ENCODE results near the gene MACROD1.

MACROD1 gene

DNA sequence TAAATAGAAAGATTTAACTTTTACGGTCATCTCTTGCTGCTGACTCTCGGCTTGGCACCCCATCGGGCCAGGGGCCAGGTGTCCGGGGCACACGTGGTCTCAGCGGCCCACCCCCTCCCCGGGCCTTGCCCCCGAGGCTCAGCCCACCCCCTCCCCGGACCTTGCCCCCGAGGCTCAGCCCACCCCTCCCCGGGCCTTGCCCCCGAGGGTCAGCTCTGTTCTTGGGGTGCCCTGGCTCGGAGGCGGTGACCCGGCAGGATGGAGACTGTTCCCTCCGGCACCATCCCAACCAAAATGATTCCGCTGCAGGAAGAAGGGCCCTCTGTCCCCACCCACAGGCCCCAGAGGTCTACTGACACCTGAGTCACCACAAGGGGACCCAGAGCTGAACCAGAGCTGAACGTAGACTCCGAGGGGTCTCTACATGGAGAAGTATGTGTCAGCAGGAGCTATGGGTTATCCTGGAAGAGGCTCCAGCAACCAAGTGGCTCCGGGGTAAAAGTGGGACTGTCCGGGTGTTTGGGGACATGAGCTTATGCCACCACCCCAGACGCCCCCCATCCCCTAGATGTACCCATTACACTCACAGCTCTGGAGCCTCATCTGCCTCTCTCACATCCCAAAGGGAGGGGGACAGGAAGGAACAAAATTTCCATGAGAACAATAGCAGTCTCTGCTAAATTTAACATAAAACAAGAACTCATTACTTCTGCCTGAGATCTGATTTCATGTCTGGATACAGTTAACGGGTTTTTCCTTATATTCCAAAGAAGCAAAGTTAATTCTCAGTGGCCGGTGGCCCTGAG is 38.4 kb downstream of the MACROD1 start:
- no peak for DNase-seq

DNA sequence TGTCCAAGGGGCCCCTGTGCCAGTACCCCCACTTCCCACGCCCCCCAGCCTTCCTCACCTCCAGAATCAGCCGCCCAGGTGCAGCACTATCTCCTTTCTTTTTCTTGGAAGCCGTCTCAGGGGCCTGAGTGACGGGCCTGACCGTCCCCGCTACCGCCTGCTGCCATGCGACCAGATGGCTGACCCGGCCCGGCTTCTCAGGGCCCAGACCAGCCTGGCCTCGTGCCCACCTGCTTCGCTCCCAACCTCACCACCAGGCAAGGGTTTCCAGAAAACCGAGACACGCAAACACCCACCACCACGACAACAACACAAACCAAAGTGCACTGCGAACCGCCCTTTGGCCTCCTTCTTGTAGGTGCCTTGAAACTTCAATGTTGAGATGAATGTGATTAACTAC is 39.1 kb downstream of the MACROD1 start:
- no peak for DNase-seq

DNA sequence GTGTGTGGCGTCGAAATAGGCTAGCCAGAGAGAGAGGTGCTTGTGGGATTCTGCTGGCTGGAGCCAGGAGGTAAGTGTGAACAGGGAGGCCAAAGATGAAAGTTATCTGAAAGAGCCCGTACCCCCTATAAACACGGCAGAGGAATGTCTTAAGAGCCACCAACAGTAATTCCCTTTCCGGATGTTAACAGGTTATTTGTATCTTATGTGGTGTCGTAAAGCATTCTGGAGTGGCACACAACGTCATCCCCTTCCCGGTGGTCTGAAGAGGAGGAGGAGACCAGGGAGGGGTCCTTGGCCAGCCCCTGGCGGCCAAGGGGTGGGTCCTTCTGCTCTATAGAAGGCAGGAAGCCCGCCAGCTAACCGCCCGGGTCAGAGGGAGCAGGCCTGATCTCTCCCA is 39.5 kb downstream of the MACROD1 start:
- DNase-seq, result no peak

DNA sequence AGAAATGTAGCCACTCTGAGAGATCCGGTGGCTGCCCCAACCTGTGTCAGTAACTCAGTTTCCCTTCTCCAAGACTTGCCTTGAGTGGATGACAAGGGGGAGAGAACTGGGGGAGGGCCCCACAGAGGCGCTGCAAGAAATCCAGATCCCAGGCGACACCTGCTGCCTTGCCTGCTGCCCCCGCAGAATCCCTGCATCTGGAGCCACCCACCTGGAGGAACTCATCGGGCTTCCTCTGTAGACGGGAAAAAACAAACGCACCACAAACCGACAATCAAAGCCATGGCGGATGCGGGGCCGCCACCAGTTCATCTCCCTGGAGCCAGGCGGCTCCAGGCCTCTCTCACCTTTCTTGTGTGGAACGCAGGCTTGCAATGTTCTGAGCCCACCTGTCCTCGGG is 40.2 kb downstream of the MACROD1 start:
- DNase-seq, result no peak

DNA sequence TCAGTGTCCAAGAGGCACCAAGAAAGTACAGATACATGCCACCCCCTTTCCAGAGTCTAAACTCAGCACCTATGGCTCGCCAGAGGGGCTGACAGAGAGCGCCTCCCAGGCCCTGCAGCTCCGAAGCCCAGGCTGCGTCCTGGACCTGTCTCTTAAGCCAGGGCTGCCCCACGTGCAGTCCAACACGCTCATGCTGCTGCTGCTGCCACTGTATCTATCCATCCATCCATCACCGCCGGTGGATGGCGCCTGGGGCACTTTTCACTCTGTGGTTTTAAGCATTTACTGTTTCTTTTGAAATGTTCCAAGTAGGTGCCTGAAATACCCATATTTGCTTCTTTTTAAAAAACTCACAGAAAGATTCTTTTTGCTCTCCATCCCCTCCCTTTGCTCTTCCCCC is 41.8 kb downstream of the MACROD1 start:
- no peak for DNase-seq

DNA sequence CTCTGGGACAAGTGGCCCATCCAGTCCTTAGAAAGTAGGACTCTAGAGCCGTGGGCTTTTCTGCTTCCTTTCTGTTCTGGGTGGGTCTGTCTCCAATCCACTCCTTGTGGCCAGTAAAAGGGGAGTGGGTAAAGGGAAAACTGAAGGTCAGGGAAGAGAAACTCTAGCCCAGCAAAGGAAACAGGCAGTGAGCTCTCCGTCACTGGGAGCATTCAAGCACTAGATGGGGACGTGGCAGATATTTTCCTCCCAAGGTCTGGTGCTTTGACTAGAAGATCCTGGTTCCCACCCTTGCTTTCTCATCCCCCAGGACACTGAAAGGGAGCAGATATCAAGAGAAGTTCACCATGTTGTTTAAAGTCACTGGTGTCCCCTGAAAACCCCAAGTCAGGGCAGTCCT is 42.2 kb downstream of the MACROD1 start:
- DNase-seq, result no peak

DNA sequence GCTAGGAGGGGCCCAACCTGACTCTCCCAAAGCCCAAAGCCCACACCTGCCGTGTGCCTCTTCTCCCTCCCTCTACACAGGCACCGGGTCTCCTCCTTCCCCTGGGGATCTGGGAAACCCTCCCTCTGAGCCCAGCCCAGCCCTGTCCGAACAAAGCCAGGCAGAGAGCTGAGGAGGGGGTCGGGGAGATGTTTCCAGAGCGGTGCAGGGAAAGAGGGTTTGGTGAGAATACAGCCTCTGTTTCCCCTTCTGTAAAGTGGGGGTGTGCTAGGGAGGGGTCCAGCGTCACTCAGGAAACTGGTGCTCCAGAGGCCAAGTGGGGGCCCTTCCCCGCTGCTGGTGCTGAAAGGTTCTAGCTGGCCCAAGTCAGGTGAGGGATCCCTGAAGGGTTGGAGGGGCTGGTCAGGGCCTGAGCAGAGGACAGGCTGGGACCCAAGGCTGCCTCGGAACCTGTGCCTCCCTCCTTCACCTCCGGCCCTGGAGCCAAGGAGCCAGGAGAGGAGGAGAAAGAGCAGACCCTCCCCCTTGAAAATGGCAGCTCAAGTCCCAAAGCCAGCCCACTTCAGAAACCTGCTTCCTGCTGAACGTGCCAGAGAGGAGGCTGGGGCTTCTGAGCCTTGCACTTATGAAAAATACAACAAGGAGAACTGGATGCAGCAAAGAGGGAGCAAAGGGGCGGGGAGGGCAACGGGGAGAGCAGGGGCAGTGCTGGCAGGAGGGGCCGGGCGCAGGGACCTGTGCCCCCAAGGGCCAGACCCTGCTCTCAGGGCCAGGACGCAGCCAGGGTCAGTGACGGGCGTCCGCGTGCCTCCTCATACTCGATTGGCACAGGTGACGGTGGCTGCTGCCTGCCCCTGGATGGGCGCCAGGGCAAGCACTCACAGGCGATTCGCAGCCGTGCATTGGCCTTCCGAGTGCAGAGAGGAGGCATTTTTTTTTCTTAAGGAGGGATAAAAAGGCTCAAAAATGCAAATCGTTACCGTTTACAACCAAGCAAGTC is 43.2 kb downstream of the MACROD1 start:
- no peak for DNase-seq

DNA sequence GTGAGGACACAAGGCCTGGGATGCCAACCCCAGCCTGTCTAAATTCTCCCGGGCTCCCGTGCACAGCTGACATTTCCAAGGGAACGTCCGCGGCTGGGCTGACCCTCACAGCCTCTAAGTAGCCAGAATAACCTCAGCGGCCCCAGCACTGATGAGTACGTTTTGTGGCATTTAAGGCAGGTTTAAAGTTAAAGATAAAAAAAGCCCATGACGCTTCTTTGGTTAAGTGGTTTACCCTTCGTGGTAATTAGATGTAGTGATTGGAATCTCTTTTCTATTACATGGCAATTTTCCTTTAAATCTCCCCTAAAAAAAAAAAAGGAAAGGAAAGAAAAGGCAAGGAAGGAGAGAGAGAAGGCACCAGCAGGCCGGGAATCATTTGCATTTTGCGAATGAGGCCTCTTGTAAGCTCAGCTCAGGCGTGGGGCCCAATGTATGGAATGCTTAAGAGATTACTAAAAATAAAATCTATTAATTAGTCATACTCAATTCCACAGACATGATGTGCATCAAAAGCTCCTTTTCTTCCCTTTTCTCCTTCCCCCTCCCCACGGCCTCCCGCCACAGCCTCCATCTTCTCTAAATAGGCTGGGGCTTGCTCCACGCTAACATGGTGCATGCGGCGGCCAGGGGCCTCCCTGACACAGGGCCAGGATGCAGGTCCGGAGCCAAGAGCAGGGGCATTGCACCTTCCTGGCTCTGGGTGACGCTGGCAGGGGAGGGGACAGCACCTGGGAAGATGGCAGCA is 44.1 kb downstream of the MACROD1 start:
- DNase-seq, result no peak

DNA sequence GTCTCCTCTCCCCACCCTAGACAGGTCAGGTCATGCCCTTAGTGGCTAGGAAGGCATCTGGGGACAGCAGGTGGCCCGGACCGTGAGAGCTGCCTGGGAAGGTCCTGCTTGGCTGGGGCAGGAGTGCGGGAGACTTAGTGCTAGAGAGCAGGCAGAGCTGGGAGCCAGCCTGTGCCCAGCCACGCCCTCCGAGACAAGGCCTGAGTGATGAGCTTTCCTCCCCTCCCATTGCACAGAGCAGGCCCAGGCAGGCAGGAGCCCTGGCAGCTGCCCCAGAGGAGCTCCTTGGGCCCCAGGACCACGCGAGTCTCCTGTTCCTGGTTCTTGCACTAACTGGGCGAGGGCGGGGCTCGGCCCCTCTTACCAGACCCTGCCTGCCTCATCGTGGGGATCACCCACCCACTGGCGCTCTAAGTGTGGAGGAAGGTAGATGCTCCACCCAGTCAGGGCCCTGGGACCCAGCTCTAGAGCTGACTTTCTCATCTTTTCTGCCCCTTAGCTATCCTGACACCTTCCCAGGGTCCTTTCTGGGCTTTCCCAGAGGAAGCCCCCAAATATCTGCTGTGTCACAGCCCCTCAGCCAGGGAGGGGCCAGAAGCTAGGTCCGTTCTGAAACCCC is 44.9 kb downstream of the MACROD1 start:
- DNase-seq, result no peak

DNA sequence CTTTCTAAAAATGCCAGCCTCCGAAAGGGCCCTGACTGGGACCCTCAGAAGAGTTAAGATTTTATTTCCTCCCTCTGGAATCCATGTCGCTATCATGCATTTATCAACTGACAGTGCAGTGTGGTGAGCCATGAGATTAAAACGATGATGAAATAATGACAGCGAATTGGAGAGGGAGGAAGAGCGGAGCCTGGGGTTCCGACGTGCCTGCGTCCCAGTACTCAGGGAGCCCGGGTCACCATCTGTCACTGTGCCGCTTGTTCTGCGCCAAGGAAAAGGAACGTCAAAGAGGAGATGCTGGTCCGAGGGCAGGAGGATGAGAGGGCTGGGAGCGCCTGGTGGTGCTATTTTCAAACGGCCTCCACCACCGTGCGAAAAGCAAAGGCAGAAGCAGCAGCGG is 46.2 kb downstream of the MACROD1 start:
- DNase-seq, result no peak

DNA sequence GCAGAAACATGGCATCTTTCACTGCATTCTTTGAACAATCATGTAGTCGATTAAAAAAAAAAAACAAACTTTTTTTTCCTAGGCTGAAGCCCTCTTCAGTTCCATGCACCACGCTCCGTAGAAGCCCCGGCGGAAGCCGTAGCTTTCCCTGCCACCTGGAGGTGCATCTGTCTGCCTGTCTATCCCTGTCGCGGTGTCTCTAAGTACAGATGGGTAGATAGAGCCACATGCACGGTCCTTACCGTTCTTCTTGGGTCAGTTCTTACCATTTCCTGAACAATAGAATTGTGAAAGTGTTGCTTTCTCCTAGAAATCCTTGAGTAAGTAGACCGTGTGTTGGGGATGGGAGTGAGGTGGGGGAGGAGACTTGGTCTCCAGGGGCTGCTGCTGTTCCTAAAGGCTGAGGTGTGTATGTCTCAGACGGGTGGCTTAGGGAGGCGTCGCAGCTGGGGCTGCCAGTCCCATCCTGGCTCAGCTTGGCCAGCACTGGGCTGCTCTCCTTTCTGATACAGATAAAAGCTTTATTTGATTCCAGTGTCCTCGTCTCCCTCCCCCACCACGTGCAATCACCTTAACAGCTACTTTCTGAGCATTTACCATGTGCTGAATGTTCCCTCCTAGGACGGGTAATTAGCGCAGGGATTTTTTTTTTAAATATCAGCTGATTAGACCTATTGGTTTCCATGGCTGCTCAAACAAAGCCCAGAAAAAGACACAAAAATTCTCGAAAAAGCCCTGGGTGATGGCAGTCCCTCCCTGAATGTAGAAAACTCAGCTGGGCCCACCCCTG is 46.8 kb downstream of the MACROD1 start:
- DNase-seq, result no peak

DNA sequence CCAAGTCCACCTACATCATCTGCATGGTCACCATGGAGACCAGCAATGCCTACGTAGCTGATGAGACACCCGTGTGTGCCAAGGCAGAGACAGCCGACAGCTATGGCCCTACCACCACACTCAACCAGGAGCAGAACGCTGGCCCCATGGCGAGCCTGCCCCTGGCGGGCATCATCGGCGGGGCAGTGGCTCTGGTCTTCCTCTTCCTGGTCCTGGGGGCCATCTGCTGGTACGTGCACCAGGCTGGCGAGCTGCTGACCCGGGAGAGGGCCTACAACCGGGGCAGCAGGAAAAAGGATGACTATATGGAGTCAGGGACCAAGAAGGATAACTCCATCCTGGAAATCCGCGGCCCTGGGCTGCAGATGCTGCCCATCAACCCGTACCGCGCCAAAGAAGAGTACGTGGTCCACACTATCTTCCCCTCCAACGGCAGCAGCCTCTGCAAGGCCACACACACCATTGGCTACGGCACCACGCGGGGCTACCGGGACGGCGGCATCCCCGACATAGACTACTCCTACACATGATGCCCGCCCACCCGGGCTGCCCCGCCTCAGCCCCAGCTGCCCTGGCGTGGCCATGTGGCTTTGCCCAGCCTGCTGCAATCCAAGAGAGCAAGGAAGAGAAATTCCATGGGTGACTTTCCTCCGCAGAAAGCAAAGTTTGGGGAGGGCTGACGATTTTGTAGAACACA is 48.0 kb downstream of the MACROD1 start:
- DNase-seq, result no peak

DNA sequence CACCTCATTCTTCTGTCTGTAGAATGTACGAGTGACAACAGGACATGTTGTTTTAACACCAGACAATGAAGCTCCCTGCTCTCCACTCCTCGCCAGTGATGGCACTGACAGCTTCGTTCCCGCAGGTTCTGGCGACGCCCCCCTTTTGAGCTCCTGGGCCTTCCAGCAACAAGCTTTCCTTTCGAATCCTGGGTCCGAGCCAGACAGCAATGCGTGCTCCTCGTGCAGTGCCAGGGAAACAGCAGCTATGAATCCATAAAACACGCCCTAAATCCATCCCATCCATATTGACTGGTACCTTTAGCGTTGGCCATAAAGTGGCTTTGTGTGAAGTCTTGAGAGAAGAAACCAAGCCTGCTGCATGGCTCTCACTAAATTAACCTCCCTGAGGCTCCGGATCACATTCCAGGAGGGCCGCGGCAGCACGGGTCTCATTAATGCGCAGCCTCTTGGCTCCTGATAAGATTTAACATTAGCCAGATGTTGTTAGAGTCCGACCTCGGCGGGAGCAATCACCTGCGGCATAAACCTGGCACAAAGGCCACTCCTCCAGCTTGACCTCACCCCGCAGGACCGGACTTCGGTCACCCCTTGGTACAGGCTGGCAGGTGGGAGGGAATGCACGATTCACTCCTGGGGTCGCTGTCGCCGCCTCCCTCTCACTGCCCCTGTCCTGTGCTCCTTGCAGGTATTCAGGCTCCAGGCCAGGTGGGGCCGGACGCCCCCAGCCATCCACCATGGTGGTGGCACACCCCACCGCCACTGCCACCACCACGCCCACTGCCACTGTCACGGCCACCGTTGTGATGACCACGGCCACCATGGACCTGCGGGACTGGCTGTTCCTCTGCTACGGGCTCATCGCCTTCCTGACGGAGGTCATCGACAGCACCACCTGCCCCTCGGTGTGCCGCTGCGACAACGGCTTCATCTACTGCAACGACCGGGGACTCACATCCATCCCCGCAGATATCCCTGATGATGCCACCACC is 50.1 kb downstream of the MACROD1 start:
- DNase-seq, result no peak

DNA sequence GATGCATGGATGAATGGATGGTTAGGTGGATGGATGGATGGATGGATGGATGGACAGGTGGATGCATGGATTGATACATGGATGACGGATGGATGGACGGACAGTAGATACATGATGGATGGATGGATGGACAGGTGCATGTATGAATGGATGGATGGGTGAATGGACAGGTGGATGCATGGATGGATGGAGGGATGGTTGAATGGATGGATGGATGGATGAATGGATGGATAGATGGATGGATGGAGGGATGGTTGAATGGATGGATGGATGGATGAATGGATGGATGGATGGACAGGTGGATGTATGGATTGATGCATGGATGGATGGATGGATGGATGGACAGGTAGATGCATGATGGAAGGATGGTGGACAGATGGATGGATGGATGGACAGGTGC is 51.7 kb downstream of the MACROD1 start:
- no peak for DNase-seq

DNA sequence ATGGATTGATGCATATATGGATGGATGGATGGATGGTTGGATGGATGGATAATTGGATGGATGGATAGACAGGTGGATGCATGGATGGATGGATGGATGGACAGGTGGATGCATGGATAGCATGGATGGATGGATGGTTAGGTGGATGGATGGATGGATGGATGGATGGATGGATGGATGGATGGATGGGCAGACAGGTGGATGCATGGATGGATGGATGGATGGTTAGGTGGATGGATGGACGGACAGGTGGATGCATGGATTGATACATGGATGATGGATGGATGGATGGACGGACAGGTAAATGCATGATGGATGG is 52.5 kb downstream of the MACROD1 start:
- DNase-seq, result no peak

DNA sequence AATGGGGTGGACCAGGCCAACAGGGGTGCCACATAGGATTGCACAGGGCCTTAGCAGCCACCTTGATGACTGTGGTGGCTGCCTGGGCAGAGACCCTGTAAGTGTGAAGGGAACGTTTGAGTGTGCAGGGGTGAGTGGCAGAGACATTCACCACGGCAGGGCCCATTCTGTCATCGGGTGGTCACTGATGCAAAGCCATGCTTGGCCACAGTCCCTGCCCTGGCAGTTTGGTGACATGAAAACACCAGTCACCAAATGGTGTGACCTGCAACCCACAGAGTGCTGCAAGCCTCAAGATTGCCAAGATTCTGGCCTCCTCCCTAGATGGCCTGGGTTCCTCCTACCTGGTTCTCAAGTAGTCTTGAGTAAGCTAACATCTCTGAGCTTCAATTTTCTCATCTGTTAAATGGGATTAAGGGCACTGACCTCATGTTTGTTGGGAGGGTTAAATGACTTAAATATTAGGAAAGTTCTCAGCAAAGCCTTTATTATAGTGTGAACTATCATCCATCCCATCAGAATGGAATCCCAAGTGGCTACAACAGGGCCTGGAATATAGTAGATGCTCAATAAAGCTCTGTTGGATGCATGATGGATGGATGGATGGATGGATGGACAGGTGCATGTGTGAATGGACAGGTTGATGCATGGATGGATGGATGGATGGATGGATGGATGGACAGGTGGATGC is 53.0 kb downstream of the MACROD1 start:
- no peak for DNase-seq

DNA sequence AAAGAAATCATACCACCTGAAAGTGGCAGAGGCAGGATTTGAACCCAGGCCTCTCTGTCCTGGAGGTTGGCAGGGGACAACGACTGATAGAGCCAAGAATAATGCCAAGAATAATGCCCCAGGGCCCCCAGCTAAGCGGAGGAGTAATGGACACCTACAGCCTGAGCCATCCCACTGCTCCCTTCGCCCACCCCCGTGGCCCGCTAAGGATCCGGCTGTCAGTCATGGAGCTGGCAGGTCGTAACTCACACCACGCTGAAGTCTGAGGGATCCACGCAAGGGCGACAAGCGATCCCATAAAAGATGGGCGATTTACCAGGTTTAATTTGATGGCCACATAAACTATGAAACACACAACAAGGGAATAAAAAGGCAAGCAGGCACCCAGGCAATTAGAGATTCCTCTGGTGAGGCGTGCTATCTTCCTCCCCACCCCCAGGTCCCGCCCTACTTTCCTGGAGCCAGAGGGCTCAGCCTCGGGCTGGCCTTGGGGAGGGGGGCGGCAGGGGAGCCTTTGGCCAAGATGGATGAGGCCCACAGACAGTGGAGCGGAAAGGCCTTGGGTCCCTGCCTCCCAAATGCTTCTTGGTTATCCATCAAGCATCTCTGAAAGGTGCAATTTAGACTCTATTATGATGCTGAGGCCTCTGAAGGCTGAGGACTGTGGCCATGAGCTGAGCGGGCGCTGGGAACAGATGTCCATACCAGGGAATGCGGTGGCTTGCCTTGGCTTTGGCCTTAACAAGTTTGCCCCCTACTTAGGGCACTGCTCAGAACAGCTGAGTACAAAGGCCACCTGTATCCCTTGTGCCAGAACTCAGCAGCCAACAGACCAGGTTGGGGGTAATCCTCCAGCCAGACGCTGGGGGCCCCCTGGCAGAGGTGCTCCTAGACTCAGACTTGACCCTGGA is 55.2 kb downstream of the MACROD1 start:
- no peak for DNase-seq

DNA sequence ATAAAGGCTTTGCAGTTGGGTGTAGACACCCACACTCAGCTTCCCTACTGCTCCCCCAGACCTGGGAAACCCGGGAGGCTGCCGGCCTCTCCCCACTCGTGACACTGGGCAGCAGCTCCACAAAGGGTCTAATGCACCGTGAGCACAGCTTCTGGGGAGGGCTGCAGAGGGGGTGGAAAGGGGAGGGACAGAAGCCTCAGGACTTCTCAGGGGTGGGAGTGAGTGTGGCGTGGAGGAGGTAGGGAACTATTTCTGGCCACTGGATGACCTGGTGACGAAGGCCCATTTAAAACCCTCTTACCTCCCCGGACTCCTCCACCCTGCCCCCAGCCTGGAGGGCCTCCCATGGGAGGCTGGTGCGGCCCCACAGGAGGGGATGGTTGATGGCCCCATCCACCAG is 56.6 kb downstream of the MACROD1 start:
- DNase-seq, result no peak

Data from CD4-positive, alpha-beta T cell treated with Interleukin-4 for 4 hours (primary cell).